HG03432 (cell line): ENCODE measurements around the gene UQCC2.

Experiments used
- ATAC-seq: cut with Tn5 transposase; IDR thresholded peaks from one replicate; pipeline ENCODE4 v1.9.1; 2021; ENCODE audit warnings: mild to moderate bottlenecking, moderate library complexity; ENCODE audit not compliant: unreplicated experiment

Gene UQCC2

DNA sequence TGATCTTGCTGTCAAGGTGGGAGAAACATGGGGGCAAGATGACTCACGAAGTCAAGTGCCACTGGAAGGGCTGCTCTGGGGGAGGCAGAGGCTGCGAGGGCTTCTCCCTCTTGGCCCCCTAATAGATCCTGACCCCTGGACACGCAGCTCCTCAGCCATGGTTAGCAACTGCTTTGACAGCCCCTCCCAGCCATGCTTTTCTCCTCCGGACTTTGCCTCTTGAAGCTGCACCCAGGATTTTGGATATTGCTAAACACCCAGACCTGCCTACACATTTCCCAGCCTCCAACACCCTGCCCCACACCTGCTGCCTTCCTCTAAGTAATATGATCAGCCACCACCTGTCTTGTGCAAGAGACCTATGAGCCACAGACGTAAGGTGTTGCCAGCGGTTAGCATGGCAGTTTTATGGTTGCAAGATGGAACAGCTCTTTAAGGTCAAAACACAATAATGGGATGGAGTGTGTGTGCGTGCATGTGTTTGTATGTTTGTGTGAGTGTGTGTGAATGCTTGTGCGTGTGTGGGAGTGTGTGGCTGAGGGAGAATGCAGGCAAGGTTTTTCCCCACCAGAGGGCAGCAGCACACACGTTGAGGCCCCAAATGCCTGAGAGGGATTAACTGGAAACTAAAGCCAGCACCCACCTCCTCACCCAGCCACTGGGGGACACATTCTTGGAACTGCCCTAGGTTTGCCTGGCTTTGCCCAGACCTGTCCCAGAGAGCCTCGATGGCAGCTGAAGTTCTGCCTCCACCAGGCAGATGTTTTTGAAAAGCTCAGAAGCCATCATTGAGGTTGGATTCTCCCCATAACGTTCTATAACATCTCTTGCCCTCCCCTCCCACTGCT lies 32.7 kb upstream of the UQCC2 start:
- ATAC-seq = no peak

DNA sequence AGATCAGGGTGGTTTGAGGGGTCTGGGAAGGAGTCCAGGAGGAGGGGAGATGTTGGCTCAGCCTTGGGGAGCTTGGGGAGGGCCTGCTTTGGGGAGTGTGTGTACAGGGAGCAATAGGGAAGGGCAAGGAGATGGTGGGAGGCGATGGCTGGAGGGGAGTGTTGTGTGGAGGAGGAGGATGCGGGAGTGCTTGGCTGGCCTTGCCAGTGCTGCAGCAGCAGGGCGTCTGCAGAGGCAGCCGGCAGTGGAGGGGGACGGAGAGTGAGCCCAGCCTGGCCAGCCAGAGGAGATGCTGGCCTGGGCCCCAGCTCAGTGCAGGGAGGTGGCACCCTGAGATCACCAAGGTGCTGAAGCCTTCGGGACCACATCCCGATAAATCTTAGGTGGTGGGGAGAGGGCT lies 31.3 kb upstream of the UQCC2 start:
- no peak for ATAC-seq

- no peak for ATAC-seq
These were observed 30.6 kb upstream of the UQCC2 start for GRCh38 chr6:33742092-33742491.

GRCh38 chr6:33740794-33741193 lies 29.3 kb upstream of the UQCC2 start:
- ATAC-seq = no peak

DNA sequence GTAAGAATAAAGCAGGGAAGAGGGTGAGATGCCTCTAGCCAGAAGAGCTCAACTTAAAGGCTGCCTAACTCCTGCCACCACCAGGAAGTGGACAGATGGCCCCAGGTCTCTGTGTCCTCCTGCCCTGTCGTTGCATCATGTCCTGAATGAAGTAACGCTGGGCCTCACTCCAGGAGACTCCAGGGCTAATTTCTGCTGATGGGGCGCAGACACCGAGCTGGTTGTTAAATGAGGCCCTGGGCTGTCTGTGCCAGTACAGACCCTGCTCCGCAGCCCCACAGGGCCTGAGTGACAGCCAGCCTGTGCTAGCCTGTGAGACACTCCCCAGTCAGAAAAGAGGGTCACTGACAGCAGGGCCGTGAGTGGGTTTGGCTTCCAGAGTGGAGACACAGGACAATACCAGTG lies 28.7 kb upstream of the UQCC2 start:
- ATAC-seq = no peak

GRCh38 chr6:33739571-33739970 lies 28.1 kb upstream of the UQCC2 start:
- ATAC-seq = no peak

GRCh38 chr6:33738879-33739278 lies 27.4 kb upstream of the UQCC2 start:
- ATAC-seq = no peak

- ATAC-seq = no peak
These were observed 26.7 kb upstream of the UQCC2 start for GRCh38 chr6:33738153-33738552.

DNA sequence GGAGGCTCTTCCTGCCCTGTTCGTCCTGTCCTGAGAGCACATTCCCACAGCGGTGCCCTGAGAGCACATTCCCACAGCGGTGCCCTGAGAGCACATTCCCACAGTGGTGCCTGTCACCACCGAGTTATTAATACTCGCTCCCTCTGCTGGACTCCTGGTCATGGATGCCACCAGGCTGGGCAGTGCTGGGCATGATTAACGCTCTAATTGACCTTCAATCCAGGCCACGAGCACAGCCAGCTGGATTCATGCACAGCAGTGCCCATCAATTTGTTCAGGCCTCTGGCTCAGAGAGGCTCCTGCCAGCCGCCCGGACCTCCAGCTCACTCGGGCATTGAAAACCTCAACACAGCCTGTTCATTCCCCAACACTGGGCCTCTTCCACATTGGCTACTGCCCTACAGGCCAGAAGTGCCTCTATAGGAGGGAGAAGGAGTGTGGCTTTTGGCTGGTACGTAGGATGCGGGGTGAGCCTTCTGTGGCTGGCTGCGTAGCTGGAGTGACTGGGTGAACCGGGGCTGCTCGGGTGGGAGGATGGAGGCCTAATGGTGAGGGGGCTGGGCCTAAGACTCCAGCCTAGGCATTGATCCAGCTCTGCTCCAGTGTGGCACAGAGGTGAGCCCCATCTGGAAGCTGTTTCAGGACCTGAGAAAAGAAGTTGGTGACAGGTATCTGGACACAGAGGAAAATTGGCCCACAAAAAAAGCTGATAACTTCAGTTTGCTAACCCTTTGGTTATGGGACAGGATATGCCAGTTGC lies 25.9 kb upstream of the UQCC2 start:
- ATAC-seq = no peak

DNA sequence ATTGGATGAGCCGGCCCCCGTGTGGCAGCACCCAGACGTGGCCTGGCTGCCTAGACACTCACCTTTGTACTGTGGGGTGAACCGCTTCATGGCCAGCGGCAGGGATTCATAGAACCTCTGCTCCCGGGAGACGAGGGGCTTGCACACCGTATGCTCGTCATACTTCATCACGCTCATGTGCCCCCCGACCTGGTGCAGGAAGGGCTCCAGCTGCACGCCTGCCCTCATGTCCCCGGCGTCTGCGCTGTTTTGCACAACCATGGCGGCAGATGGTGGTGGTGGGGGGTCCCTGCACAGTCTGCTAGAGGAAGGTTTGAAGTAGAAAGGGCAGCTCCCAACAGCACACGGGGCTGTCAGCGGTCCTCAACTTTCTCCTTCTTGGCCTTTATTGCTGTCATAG lies 23.7 kb upstream of the UQCC2 start:
- ATAC-seq = no peak

- no peak for ATAC-seq
These were observed 22.2 kb upstream of the UQCC2 start for GRCh38 chr6:33733709-33734007.

GRCh38 chr6:33732817-33733708 lies 21.6 kb upstream of the UQCC2 start:
- no peak for ATAC-seq

- ATAC-seq = no peak
These were observed 20.9 kb upstream of the UQCC2 start for GRCh38 chr6:33732385-33732784.

- ATAC-seq = no peak
These were observed 20.3 kb upstream of the UQCC2 start for GRCh38 chr6:33731751-33732282.

GRCh38 chr6:33731035-33731434 lies 19.5 kb upstream of the UQCC2 start:
- ATAC-seq = no peak

GRCh38 chr6:33730611-33731010 lies 19.1 kb upstream of the UQCC2 start:
- ATAC-seq = no peak

DNA sequence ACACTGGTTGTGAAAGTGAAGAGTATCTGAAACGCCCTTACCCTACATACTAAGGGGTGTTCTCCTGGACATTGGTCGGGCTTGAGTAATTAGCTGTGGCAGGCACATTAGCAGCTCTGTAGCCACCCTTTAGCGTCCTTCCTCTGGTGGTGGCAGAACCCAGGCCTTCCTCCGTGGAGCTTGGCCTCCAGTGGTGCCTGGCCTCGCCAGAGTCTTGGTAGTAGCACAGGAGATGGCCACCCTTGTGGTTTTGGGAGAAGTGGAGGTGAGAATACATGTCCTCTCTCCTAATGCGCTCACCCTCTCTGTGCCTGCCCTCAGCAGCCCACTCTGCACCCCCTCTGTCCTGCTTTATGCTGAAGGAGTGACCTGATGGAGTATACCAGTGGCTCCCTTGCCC lies 17.6 kb upstream of the UQCC2 start:
- ATAC-seq = no peak

- ATAC-seq = no peak
These were observed 16.9 kb upstream of the UQCC2 start for GRCh38 chr6:33728438-33728837.

DNA sequence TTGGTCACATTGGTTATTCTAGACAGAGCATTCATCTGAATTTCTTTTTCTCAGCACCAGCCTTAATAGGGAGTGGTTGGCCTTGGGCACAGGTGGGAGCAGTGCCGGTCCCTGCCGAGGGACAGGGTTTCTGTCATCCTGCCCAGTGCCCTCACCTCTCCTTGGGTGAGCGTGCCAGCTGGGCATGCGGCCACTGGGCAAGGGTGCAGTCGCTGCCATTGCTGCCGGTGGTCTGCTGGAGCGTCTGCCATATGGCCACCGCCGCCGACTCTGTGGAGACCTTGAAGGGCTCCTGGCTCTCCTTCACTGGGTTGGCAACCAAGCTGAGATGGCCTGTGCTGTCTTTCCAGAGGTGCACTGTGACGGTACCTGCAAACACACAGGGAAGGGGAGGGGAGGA lies 16.4 kb upstream of the UQCC2 start:
- ATAC-seq = no peak

DNA sequence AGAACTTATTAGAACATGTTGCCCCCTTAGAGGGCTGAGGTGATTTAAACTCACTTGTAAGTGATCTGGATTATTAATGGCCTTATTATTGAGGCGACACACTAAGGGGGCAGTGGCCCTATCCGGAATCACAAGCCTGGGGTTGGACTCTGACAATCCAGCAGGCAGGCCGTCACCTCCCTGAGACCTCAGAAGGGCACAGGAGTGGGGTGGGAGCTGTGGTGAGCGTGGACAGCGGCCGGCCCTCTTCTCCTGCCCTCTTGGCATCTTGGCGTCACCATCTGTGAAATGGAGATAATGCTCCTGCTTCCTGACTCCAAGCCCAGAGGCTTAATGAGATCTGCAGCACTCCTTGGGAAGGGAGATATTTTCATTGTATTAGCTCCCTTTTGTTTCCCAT lies 15.6 kb upstream of the UQCC2 start:
- ATAC-seq = no peak

GRCh38 chr6:33726696-33727095 lies 15.2 kb upstream of the UQCC2 start:
- ATAC-seq = no peak
